Measurements from ENCODE around the gene GLRA2. TPM values are rescaled to one million over a fixed set of nuclear protein-coding genes. Genes with fewer than 3 reads are reported as not detected.
"Not testable (repeated sequence)": the region's sequence is repeated elsewhere in the genome, so short reads cannot be mapped to it uniquely, and the experiment has no call there.

GLRA2 gene
- total RNA-seq, 1 experiment from 2014 or later, result not detected

DNA sequence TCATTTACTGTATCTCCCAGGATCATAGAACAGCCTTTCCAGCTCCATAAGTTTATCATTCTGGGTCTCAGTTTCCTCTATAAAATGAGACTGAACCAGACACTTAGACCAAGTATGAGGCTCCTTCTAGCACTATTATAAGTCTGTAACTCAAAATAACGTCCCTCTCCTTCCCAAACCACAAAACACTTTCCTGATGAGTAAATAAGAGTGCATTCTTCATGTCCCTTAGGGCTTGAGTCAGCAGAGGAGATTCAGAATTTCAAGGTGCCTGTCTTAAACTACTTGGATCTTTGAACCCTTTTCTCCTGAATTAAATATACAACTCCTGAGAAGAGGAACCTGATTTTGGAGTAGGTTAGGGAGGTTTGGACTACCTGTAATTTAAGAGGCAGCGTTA lies 62.6 kb downstream of the GLRA2 start:
- DNase-seq (ENCODE audit: low read depth), result no peak

DNA sequence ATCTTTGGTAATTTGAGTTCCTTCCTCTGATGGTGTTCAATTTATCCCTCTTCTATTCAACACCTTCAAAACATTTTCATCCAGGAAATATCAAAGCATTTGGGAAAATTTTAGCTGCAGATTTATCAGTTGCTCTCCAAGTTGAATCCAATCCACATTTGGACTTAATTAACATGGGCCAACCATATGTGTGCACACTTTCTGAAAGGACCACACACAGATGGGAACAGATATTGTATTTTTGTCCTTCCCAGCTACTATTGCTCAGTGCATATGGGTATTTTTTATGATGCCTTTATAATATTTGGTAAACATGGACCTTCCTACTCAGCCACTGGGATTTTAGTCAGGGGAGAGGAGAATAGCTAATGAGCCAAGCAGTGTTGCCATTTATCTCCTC lies 65.2 kb downstream of the GLRA2 start:
- DNase-seq (ENCODE audit: low read depth), result no peak

DNA sequence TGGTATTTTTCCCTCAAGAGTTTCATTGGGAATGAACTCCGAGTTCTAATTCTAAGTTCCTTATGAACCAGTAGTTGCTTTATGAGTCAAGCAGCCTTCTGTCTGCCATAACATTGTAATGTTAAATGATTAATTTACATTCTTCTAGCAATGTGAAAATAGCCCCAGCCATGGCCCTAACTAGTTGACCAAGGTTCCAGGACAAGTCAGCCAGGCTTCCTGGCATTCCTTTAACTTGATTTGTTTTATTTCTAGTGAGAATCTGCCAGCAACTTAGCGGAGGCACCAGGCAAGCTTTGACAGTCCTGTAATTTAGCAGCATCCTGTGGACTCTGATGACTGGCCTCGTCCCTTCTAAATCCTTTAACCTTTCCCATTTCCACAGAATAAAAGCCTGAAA lies 69.0 kb downstream of the GLRA2 start:
- DNase-seq (ENCODE audit: low read depth), result no peak

DNA sequence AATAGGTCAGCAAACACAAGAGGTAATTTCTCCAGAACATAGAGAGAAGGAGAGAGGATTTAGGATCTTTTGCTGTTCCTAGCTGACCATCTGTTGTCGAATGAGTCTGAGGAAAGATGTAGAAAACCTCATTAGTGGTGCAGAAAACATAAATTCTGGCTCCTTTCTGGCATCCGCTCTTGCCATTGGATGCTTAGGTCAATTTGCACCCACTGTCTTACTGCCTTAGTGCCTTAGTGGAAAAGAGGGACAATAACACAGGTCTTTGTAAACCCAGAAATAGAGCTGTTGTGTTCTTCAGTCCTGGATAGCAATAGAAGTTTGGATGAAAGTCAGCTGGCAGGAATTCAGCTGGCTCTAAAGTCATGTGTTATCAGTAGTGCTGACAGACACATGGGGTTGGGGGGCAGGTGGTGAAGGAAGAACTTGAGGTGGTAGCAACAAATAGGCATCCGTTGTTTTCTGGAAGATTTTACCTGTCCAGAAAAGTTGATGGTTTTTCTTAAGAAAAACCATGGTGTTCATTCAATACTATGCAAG lies 78.2 kb downstream of the GLRA2 start:
- DNase-seq (ENCODE audit: low read depth), result no peak

DNA sequence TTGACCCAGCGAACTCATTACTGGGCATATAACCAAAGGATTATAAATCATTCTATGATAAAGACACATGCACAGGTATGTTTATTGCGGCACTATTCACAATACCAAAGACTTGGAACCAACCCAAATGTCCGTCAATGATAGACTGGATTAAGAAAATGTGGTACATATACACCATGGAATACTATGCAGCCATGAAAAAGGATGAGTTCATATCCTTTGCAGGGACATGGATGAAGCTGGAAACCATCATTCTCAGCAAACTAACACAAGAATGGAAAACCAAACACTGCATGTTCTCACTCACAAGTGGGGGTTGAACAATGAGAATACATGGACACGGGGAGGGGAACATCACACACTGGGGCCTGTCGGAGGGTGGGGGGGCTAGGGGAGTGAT lies 83.1 kb downstream of the GLRA2 start:
- not testable (repeated sequence) for DNase-seq (ENCODE audit: low read depth)

DNA sequence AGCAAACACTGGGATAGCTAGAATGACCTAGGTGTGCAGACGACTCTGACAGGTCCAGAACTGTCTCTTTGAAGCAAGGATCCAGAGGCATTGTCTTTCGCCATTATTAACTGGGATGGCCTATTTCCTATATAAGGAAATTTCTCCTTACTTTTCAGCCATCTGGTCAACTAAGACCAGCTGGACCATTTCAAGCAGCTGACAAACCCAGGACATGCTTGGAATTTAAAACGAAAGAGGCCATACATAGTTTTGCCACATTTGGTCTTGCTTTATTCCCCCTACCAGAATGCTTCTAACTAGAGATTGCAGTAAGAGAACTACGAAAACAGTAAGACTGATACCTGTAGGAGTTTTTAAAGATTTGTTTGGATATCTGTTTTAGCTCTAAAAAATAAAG lies 87.0 kb downstream of the GLRA2 start:
- no peak for DNase-seq (ENCODE audit: low read depth)

DNA sequence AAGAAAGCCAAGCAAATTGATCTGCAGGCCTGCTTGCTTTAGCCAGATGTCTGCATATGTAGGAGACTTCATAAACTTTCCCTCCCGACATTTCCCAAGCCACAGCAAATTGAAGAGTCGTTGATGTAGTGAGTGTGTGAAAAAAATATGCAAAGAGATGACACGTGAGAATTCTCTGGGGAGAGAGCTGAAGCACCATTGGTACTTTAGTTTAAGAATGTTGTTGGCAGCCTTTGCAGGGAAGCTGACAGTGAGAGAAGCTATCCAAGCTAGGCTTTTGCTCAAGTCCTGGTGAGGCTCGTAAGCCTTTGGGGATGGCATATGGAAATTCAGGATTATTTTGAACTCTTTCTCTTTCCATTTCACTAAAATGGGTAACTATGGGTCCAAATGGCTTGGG lies 87.5 kb downstream of the GLRA2 start:
- no peak for DNase-seq (ENCODE audit: low read depth)

DNA sequence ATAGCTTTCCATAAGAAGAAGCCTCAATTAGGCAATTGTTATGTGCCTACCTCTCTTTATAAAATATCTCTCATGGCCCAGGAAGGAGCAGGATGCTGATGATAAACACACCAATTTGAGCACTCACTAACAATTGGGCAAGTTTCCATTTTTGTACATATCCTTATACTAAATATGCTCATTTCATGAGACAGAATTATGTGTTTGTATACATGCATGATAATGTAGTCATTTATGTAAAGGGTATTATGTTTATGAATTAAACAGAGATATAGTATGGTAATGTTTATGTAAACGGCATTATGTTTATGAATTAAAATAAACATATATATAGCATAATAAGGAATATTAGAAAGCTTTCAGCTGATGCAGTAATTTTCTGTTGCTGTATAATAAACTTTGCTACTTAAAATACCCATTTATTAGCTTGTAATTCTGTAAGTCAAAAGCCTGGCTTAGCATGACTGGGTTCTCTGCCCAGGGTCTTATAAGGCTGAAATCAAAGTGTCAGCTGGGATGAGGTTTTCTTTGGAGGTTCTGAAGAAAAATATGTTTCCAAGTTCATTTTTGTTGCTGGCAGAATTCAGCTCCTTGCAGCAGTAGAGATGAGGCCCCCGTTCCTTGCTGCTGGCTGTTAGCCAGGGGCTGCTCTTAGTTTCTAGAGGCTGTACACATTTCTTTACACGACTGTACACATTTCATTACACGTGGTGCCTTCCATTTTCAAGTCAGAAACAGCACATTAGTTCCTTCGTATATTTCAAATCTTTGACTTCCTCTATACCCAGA lies 89.0 kb downstream of the GLRA2 start:
- DNase-seq (ENCODE audit: low read depth), result no peak

DNA sequence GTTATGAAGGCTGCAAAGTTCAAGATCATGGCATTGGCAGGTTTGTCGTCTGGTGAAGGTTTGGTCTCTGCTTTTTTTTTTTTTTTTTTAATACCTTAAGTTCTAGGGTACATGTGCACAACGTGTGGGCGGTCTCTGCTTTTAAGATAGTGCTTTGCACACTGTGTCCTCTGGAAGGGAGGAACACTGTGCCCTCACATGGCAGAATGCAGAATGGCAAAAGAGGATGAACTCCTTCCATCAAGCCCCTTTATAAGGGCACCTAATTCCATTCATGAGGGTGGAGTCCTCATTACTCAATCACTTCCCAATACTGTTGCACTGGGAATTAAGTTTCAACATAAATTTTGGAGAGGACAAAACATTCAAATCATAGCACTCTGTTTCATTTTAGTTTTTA lies 101.4 kb downstream of the GLRA2 start:
- no peak for DNase-seq (ENCODE audit: low read depth)

DNA sequence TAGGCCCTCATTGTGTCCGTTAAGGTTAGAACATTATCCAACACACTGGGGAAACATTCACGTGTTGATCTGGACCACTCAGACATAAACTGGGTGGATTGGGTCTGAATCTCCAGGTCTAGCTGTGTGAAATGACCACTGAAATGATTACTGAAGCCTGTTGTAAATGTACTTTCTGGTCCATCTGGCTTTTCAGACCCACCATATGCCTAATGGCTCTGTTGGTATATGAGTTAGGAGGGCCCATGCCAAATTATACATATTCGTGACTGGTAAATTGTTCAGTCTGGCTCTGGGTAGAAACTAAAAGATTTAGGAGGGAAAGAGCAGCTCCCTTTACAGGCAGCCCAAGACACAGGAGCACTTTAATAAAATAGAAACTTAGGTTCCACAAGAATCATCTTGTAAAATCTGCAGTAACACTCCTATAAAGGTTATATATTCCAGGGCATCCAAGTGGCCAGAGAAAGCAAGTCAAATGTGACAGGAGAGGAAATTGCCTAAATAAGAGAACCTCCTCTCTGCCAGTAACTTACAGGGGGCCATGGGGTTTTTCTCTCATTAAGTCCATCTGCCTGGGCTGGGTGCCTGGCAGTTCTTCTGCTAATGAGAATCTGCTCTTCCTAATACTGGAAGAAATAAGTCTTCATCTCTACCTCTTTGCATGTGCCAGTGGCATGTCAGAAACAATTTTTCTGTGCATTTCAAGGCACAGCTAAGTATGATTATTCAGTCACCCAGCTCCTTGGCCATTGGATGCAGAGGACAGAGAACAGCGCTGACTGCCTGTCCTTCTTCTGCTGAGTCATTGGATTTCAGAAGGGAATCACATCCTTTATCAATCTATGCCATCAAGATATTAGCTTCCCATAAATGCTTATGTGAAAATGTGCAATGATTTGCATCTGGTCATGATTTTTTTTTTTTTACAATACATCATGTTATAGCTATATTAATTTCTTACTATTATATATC lies 112.6 kb downstream of the GLRA2 start:
- DNase-seq (ENCODE audit: low read depth), result no peak

DNA sequence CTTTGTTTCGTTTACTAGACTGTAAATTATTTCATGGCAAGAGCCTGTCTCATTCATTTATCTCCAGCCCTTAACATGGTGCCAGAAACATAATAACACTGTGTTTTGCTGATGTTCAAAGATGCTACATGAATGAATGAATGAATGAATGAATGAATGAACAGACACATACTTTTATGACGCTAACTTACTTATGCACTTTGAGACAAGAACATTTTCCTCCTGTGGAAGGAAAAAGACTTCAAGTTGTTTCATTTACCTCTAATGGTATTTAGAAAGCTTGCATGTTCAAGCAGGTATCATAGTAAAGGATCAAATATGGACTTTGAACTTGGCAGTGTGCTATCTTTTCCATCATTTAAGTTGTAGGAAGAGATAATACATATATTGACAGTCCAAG lies 131.6 kb downstream of the GLRA2 start:
- DNase-seq (ENCODE audit: low read depth), result no peak

DNA sequence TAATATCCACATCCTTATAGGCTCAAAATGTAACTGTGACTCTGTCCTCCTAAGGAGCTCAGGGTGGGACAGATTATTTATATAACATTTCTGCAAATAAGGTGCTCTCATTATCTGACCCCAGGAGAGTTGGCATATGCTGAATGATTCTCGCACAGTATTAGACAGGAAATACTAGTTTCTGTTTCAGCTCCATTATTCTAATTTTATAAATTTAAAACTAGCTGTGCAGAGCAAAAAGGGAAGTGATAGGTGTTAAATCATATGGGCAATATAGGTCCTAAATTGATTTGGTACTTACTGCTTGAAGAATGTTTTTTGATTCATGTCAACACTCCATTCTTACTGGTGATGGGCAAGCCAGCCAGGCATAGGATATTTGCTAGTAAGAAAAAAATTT lies 141.5 kb downstream of the GLRA2 start:
- DNase-seq (ENCODE audit: low read depth), result no peak

DNA sequence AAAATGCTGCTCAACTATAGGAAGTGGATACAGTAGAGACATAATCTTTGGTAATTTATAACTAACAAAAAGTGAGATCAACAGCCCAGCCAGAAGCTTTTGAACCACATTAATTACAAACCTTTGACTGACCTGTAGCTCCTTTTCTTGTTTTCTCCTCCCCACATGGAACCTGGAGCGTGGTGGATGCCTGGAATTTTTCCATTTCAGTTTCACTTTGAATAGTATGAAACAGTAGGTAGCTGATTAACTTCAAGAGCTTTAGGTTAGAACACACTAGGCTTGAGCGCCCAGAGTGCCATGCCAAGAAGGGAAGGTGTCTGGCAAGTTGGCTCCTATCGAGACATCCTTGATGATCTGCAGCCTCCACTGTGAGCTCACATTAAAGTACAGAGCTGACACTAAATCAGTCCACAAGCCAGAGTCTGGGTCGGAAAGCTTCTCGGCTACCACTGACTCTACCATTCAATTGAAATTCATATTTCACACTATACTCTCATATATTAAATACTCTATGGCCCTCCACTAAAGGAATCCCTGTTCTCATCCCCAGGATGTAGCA lies 143.4 kb downstream of the GLRA2 start:
- DNase-seq (ENCODE audit: low read depth), result no peak

DNA sequence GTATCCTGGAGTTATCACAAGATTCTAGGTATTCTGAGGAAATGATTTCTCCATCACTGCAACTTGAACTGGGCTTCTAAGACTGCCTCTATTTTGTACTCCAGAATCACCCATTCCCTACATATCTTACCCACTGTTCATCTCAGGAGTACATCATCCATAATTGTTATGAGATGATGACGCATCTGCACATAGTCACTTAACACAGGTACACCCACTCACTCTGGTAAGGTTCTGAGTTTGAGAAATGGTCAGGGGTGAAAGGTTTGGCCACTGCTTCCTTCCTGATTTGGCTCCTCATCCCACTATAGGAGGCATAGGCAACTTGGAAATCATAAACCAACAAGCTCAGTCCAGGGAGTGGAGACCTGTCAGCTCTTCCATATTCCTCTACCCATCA lies 143.9 kb downstream of the GLRA2 start:
- no peak for DNase-seq (ENCODE audit: low read depth)

DNA sequence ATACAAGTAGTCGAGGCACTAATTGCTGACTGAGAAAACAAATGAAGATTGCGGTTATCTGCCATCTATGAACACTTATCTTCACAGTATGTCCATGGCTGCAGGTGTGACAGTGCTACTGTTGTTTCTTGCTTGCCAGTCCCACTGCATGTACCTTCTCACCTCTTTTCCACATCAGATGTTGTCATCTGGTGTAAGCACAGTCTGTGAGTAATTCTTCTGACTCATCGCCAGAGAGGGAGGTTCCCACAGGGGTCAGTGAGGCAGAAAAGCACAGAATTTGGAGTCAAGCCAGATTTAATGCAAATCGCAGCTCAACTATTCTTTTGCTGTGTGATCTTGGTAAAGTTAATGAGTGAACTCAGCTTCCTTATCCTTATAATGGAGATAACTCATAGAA lies 144.4 kb downstream of the GLRA2 start:
- peak; percentile 54 for DNase-seq (ENCODE audit: low read depth)

DNA sequence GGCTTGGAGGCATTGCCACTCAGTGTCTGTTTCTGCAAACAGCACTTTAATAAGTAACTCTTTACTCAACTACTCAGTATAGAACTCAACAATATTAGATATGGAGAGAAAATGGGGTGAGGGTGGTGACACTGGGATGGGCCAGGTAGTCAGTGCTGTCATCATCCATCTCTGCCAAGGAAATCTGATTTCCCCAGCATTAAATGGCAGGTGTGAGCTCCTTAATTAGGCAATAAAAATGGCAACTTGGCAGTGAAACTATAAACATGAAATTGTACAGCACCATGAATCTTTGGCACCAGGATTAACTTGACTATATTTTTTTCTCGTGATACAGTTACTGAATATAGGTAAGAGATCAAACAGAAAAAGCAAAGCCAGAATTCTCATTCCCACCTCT lies 146.2 kb downstream of the GLRA2 start:
- DNase-seq (ENCODE audit: low read depth), result no peak

DNA sequence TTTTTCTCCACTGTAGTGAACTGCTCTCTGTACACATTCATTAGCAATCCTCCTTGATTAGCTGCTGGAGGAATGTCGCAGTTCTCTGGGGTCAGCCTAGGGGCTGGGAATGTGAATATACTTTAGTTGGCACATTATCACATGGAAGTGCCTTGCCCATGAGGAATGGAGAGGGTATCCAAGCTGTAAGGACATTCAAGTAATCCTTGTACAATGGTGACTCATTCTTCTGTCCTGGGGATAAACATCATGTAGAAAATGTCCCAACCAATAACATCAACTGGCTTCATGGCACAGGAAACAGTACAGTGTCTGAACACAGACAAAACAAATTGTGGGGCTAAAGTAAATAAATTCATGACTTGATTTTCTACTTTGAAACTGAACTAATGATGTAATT lies 147.1 kb downstream of the GLRA2 start:
- no peak for DNase-seq (ENCODE audit: low read depth)

DNA sequence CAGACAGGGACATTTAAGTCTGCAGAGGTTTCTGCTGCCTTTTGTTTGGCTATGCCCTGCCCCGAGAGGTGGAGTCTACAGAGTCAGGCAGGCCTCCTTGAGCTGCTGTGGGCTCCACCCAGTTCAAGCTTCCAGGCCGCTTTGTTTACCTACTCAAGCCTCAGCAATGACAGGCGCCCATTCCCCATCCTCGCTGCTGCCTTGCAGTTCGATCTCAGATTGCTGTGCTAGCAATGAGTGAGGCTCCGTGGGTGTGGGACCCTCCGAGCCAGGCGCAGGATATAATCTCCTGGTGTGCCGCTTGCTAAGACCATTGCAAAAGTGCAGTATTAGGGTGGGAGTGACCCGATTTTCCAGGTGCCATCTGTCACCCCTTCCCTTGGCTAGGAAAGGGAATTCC lies 159.0 kb downstream of the GLRA2 start:
- DNase-seq (ENCODE audit: low read depth), result not testable (repeated sequence)

DNA sequence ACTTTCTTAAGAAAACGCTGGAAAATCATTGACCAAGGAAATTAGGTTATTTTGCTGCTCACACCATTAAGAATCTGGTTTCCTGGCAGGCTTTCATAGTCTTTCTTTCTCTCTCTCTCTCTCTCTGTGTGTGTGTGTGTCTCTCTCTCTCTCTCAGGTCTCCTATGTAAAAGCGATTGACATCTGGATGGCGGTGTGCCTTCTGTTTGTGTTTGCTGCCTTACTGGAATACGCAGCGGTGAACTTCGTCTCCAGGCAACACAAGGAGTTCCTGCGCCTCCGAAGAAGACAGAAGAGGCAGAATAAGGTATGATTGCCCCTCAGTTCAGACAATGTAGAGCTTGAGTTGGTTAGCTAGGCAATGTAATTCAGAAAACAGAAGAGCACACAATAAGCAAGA lies 161.2 kb downstream of the GLRA2 start:
- DNase-seq (ENCODE audit: low read depth), result no peak

DNA sequence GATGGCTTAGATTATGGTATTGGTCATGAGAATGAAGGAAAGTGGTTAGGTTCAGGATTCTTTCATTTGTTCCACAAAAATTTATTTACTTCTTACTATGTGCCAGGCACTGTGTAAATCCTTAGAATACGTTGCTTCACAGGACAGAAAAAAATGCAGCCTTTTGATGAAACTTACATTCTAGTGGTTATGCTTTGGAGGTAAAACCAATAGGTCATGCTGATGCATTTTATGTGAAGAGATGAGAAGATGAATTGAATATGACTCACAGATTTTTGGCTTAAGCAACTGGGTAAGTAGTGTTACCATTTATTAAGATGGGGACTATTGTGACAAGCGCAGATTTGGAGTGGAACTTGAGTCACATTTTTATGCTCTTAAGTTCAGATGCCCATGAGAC lies 165.3 kb downstream of the GLRA2 start:
- DNase-seq (ENCODE audit: low read depth), result no peak

DNA sequence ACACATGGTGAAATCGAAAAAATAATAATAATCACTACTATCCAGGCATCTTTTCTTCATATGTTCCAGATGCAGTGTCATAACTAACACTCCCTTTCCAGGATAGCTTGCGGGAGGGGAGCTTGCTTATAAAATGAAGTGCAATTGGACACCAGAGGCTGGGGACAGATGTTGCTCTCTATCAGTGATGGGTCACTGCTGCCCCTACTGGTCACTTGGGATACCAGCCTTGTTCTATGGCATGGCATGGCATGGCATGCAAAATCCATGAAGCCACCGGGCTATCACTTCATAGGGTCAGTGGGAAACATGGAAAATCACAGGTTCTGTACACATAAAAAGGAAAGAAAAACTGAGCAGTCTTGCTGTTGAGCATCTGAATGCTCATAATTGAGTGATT lies 168.1 kb downstream of the GLRA2 start:
- peak; percentile 6 for DNase-seq (ENCODE audit: low read depth)

DNA sequence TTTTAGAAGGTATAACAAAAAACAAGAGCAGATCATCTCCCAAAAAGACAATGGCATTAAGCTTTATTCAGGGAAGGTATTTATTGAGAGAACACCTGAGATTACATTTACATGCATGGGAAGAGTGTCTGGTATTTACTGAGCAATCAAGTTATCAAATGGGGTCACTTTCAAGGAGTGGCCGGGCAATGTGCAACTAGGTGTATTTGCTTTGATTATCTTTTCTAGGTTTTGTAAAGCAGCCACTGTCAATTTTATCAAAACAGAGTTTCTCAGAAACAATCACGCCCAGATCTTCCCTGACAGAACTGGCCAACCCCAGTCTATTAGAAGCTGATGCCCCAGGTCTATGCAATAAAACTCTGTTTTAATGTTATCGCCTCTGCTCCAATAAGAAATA lies 169.5 kb downstream of the GLRA2 start:
- DNase-seq (ENCODE audit: low read depth), result no peak

Data from Daoy (cell line).